GM13977 (cell line): ENCODE data around the gene NPPB.

ENCODE experiments used
- DNase-seq: peaks from one replicate; pipeline ENCODE4 v3.0.0; 2012; ENCODE audit warnings: low spot score
- in situ Hi-C: fragments of 300-500 bp; cut with MboI; formaldehyde crosslinking; loops from one replicate; pipeline ENCODE4 v1.12.0; 2022; ENCODE audit warnings: low sequenced_read_pairs, low pct_unique_long_range_greater_than_20kb, mixed read lengths, inconsistent platforms; ENCODE audit not compliant: unreplicated experiment
- TF ChIP-seq, protein P1 (sequence below): IDR thresholded peaks from 2 replicates; pipeline ENCODE4 v1.5.1; 2012; ENCODE audit warnings: mild to moderate bottlenecking, control low read depth; ENCODE audit not compliant: insufficient read depth; ENCODE audit errors: extremely low read depth, missing control alignments

NPPB gene

DNA sequence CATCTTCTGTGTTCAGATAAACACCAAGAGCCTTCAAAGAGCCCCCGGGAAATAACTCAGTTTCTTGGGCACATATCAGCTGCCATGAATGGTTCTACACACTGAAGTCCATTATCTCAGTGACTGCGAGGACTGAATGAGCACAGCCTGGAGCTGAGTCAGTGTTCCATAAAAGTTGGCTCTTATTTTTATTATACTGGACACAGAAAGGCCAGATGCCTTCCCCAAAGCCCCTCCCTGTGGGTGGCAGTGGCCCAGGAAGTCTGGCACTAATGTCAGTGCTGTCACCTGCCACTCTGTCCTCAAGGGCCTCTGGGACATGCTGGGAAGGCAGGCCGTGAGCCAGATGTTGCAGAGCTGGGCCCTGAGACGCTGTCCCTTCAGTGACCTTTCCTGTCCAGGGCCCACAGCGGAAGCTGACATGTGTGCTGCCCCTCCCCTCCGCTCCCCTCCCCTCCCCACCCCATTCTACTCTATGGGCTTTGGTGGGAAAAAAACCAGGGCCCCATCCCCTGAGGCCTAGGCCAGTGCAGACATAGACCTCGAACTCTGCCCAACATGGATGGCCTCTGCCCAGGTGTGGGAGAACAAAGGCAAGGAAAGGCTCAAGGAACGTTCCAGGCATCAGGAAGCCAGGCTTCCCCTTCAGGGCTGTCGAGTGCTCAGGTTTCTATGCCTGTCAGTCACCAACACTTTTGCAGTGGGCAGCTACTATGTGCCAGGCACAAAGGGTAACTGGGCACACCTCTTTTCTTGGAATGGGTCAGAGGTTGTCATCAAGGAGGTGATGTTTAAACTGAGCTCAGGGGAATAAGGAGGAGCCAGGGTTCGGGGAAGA is 22.4 kb upstream of the NPPB start:
- in situ Hi-C loops, result no loop called here
- DNase-seq, result no peak
- TF ChIP-seq, protein P1, sequence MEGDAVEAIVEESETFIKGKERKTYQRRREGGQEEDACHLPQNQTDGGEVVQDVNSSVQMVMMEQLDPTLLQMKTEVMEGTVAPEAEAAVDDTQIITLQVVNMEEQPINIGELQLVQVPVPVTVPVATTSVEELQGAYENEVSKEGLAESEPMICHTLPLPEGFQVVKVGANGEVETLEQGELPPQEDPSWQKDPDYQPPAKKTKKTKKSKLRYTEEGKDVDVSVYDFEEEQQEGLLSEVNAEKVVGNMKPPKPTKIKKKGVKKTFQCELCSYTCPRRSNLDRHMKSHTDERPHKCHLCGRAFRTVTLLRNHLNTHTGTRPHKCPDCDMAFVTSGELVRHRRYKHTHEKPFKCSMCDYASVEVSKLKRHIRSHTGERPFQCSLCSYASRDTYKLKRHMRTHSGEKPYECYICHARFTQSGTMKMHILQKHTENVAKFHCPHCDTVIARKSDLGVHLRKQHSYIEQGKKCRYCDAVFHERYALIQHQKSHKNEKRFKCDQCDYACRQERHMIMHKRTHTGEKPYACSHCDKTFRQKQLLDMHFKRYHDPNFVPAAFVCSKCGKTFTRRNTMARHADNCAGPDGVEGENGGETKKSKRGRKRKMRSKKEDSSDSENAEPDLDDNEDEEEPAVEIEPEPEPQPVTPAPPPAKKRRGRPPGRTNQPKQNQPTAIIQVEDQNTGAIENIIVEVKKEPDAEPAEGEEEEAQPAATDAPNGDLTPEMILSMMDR, result no peak

DNA sequence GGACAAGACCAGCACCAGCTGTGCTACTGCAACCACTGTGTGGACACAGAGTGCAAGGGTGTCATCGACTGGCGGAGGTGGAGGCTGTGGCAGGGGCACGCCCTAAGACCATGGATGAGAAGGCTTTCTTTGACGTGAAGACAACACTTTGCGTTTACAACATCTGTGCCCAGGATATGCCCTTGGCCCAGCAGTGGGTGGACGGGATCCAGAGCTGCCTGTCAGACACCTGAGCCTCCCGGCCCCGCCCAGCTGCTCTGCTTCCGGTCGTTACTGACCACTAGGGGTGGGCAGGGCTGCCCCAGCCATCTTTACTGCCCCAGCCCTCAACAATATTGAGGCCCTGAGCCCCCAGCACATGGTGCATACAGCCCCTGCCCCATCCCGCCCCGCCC is 21.4 kb upstream of the NPPB start:
- in situ Hi-C loops, result no loop called here
- TF ChIP-seq, protein P1, result no peak

DNA sequence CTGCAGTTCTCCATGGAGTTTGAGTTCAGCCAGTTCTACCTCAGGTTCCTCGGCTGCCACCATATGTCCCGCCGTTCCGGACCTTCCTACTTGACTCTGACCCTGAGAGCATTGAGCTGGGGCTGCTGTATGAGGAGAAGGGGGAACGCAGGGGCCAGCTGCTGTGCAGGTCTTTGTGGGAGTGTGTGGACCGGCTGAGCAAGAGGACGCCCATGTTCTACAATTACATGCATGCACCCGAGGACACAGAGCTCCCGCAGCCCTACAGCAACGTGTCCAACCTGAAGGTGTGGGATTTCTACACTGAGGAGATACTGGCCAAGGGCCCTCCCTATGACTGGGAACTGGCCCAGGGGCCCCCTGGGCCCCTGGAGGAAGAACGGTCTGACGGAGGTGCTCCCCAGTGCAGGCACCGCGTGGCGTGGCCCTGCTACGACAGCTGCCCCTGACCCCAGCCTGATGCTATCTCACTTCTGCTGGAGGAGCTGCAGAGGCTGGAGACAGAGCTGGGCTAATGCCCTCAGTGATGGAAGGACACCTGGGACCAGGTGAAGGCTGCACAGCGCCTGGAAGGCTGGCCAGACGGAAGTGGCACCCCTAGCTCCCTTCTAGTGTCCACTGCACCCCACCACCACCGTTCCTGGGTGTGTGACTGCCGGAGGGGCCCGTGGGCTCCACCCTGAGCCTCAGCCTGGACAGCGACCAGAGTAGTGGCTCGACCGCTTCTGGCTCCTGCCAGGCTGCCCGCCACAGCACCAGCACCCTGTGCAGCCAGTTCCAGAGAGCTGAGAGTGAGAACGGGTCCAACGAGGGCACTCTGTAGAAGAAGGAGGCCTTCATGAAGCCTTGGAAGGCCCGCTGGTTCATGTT is 20.8 kb upstream of the NPPB start:
- in situ Hi-C loops, result no loop called here
- DNase-seq, result no peak
- TF ChIP-seq, protein P1, result no peak

More for the DNA sequence above, 21.4 kb upstream of the NPPB start:
- no peak for DNase-seq

DNA sequence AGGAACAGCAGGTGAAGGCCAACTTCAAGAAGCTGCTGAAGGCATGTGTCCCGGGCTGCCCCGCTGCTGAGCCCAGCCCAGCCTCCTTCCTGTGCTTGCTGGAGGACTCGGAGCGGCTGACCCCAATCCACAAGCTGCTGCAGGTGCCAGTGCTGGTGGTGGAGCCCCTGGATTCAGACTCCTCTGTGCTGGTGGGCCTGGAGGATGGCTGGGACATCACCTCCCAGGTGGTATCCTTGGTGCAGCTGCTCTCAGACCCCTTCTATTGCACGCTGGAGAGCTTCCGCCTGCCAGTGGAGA is 20.1 kb upstream of the NPPB start:
- in situ Hi-C loops, result no loop called here
- no peak for DNase-seq
- TF ChIP-seq, protein P1, result no peak

DNA sequence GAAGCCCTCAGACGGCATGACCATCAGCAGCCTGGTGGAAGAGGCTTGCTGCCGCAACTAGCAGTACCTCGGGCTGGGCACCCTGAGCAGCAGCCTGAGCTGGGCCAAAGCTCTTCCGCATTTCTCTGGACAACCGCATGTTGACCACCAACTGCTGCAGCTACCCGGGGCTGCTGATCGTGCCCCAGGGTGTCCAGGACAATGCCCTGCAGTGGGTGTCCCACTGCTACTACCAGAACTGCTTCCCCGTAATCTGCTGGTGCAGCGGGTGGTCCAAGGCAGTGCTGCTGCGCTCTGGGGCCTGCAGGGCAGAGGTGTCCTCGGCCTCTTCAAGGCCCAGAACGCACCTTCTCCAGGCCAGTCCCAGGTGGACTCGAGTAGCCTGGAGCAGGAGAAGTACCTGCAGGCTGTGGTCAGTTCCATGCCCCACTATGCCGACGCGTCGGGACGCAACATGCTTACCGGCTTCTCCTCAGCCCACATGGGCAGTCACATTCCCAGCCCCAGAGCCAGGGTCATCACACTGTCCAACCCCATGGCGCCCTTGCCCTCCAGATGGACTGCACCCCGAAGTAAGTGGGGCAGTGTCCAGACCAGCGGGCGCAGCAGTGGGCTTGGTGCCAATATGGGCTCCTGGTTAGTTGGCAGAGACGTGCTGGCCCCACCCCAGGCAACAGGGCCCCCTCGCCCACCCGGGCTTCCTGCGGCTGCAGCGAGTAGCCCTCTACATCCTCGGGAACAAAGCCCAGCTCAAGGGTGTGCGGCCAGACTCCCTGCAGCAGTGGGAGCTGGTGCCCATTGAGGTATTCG is 19.5 kb upstream of the NPPB start:
- TF ChIP-seq, protein P1, result no peak
- no peak for DNase-seq
- in situ Hi-C loops, result no loop called here

DNA sequence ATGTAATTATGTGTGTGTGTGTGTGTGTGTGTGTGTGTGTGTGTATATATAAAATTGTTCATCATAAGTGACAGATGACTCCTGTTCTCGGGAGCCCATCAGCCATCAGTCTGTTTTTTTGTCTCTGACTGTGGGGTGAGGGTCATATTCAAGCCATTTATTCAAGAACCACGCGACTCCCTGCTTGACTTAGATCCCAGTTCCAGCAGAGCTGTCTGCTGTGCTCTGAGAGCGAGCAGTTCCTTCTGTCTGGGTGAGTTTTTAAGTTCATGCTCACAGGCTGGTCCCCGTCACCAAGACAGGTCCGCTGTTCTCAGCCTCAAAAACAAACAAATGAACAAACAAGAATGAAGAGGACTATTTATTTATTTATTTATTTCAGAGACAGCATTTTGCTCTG is 18.3 kb upstream of the NPPB start:
- DNase-seq, result no peak
- TF ChIP-seq, protein P1, result no peak
- in situ Hi-C loops, result no loop called here
